Germinal center (tissue), 1 donor: Measurements from ENCODE around the gene ACADS.

Source experiments
- DNase-seq: peaks from one replicate; pipeline ENCODE4 v3.0.0; 2012; ENCODE audit warnings: mixed read lengths, low spot score

Gene ACADS

GRCh38 chr12:120700886-120701285, 24.7 kb upstream of the ACADS start:
- DNase-seq, result no peak

- no peak for DNase-seq
Measured at GRCh38 chr12:120702637-120703036, 23.0 kb upstream of the ACADS start.

GRCh38 chr12:120703311-120703942, 22.2 kb upstream of the ACADS start:
- DNase-seq, result no peak

GRCh38 chr12:120705618-120706017, 20.0 kb upstream of the ACADS start:
- DNase-seq, result no peak

GRCh38 chr12:120706029-120706428, 19.6 kb upstream of the ACADS start:
- DNase-seq, result no peak

- DNase-seq, result no peak
Measured at GRCh38 chr12:120708651-120709050, 17.0 kb upstream of the ACADS start.

GRCh38 chr12:120710031-120710804, 15.4 kb upstream of the ACADS start, which contains the start of gene UNC119B:
Gene UNC119B, plus strand, starts transcription at chr12:120710458. Its CDS starts 17 bp downstream, at chr12:120710475.
- peak; percentile 87 for DNase-seq

GRCh38 chr12:120710805-120711296, 14.8 kb upstream of the ACADS start:
- peak; percentile 35 for DNase-seq

GRCh38 chr12:120711411-120711810, 14.2 kb upstream of the ACADS start:
- no peak for DNase-seq

- DNase-seq, result no peak
Measured at GRCh38 chr12:120712610-120713009, 13.0 kb upstream of the ACADS start.

GRCh38 chr12:120713861-120714482, 11.7 kb upstream of the ACADS start:
- DNase-seq, result peak; percentile 78

- no peak for DNase-seq
Measured at GRCh38 chr12:120718055-120718454, 7.6 kb upstream of the ACADS start.

- no peak for DNase-seq
Measured at GRCh38 chr12:120719072-120719471, 6.6 kb upstream of the ACADS start.

GRCh38 chr12:120719496-120720233, 6.0 kb upstream of the ACADS start:
- no peak for DNase-seq

- no peak for DNase-seq
Measured at GRCh38 chr12:120720234-120720986, 5.2 kb upstream of the ACADS start.

GRCh38 chr12:120720987-120721801, 4.4 kb upstream of the ACADS start:
- no peak for DNase-seq

- peak; percentile 46 for DNase-seq
Measured at GRCh38 chr12:120721866-120722265, 3.8 kb upstream of the ACADS start.

GRCh38 chr12:120722784-120723183, 2.8 kb upstream of the ACADS start:
- no peak for DNase-seq

GRCh38 chr12:120724720-120725119, 906 bp upstream of the ACADS start:
- no peak for DNase-seq

GRCh38 chr12:120725151-120725658, 421 bp upstream of the ACADS start:
- no peak for DNase-seq

- no peak for DNase-seq
Measured at GRCh38 chr12:120726510-120726793, 826 bp downstream of the ACADS start.
